NCI-H1930 (cell line): ENCODE results near the gene GCLC.
A peak's percentile ranks its signal among the peaks of the same experiment; 100 is the strongest.
"Not testable (repeated sequence)": the region's sequence is repeated elsewhere in the genome, so short reads cannot be mapped to it uniquely, and the experiment has no call there.

Source experiments
- DNase-seq, 2 experiments: peaks; one replicate each; lab custom pipeline; 2025; lab: John Stamatoyannopoulos, UW

Gene GCLC

DNA sequence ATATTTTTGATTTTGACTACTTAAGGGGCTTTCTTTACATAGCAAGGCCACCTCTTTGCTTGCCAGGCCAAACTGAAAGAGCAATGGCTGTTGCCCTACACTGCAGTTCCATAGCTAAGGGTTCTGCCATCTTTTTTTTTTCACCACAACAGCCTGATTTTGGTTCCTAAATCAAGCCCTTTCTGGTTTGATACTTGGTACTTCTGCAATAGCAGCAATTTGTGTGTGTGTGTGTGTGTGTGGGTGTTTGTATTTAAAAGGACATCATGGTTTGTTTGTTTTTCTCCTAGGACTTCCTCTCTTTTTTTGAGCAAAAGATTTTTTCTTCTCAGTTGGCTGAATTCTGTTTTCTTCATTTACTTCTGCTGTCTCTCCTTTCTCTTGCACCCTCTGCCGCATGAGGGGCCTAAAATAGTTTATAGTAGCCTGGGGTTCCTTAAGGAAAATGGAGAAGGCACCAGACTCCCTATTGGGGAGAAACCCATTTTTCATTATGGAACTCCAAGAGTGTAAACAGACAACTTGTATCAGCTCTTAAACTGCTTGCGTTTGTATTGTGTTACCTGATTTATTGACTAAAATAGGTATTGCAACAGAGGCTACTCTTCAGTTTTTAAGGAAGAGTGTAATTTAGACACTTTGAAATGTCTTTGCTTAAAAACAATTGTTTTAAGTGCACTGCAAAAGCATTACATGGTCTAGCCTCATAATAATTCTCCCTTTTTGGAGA, 12.2 kb upstream of the GCLC start:
- no peak for DNase-seq

DNA sequence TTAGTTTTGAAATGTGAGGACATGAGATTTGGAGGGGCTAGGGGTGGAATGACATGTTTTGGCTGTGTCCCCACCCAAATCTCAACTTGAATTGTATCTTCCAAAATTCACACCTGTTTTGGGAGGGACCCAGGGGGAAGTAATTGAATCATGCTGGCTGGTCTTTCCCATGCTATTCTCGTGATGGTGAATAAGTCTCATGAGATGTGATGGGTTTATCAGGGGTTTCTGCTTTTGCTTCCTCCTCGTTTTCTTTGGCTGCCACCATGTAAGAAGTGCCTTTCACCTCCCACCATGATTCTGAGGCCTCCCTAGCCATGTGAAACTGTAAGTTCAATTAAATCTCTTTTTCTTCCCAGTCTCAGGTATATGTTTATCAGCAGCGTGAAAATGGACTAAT, 8.7 kb upstream of the GCLC start:
- not testable (repeated sequence) for DNase-seq

DNA sequence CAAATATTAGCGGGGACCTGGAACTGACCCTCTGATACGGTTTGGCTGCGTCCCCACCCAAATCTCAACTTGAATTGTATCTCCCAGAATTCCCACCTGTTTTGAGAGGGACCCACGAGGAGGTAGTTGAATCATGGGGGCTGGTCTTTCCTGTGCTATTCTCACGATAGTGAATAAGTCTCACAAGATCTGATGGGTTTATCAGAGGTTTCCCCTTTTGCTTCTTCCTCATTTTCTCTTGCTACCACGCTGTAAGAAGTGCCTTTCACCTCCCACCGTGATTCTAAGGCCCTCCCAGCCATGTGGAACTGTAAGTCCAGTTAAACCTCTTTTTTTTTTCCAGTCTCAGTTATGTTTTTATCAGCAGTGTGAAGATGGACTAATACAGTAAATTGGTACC, 6.8 kb upstream of the GCLC start:
- not testable (repeated sequence) for DNase-seq

DNA sequence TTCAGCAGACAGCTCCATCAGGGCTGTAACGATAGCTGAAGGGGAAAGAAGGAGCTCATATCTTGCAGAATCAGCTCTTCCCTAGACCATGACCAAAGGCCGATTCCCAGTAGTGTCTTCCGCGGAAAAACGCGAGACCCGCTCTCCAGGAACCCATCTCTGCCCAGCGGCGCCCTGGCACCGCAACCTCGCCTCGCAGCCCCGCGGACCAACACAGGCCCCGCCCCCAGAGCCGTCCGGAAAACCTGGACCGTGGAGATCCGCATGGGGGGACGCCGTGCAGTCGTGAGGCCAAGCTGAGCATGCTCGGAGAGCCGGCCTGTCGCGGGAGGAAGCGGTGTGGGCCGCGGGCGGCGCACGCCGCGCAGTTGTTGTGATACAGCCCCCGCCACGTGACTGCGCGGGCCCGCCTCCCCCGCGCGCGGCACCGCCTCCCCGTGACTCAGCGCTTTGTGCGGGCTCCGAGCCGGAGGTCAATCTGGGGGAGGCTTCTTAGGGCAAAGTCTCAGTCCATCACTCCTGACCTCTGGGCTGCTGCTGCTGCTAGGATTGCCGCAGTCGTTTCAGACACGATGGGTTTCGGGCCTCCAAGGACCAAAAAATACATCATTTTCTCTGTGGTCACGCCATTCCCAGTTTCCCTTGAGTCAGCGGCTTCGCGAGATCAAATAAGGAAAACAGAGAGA, 3.1 kb upstream of the GCLC start:
- DNase-seq, result peak; percentile 95 to 96

DNA sequence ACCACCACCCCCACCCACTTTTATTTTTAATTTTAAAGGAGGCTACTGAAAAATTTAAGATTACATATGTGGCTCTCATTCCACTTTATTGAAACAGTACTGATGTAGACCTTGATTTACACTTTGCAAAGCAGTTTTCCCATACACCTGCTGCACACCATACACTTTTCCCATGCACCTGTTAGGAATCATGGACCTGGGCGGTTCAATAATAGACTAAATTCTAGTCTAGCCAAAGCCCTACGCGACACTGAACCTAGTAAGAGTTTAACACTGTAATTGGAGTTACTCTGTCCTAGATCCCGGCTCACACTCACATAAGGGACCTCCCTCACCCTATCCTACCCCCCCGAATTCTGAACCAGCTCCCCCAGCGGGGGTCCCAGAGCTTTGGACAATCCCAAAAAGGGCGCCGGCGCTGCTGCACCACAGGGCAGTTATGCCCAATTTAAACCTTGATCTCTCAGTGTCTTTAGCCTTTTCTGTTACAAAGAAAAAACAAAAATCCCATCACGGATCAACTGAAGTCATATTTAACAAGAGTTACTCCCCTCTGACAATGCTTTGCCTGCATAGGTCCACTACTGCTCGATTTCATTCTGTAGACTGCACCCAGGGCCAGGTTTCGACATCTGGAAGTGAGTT, 2.4 kb upstream of the GCLC start:
- peak in 1 of 2 experiments; percentile 23 for DNase-seq

DNA sequence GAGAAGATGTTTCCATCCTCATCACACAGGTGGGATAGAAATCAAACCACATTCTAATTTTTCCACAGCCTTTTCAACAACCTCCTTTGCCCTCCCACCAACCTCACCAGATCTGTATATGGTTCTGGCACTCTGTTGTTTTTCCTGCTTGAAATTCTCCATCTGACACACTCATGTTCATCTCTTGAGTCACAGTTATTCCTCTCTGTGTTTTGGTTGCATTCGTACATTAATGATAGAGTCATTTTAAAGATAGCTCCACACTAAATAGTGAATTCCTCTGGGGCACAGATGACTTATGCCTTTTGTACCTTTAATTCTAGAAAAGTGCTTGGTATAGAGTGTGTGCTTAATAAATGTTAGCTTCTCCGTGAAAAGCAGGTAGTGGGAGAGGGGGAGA, 1.4 kb upstream of the GCLC start:
- DNase-seq, result no peak

DNA sequence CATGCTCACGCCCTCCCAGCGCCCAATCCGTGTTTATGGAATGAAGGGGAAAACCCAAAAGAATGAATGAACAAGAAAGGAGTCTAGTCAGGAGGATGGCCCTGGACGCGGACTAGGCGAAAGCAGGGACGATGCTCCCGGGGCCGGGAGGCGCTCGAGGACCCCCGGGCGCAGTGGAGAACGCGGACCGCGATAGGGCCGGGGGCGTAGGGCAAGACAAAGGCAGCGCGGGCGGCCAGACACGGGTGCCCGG, 758 bp downstream of the GCLC start:
- no peak for DNase-seq

DNA sequence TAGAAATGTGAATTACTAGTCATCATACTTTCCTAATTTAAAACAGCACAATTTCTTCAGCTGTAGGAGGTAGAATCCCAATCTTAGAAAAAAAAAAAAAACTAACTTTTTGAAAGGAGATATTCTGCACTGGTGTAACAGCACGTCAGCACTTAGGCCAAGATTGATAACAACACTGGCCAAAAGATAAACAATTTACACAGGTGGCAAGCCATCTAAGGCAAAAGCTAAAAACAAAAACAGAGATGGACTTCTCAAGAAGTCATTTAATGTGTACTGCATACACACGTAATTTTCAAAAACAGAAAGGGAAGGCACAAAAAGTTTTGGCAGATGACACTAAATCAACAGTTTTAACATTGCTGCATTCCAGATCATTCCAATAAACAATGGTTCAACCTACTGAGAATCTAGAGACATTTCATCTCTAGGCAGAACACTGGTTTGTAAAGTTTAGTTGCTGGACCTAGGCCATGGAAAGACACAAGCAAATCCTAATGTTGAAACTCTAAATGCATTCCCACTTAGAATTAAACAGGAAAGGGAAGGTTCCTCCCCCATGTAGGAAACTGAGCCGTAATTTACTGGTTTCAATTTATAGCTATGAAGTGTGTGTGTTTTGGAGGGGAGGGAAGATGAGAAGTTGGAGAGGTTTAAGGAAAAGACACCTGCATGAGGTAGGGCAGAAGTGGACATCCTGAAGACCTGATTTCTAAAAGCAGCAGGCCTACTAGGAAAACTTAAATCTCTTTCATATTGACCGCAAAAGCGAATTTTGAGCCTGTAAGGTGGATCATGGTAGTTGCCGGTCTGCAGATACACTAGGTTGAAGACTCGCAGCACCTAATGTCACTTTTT, 1.3 kb downstream of the GCLC start:
- no peak for DNase-seq

DNA sequence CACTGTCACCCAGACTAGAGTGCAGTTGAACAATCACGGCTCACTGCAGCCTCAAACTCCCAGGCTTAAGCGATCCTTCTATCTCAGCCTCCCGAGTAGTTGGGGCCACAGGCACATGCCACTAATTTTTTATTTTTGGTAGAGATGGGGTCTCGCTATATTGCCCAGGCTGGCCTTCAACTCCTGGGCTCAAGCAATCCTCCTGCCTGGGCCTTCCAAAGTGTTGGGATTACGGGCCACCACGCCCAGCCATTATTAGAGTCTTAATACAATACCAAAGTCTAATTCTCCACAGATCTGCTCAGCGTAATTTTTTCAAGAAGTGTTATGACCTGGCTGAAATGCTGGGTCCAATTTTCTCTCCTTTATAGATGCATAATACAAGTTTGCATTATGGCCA, 3.0 kb downstream of the GCLC start:
- no peak for DNase-seq

DNA sequence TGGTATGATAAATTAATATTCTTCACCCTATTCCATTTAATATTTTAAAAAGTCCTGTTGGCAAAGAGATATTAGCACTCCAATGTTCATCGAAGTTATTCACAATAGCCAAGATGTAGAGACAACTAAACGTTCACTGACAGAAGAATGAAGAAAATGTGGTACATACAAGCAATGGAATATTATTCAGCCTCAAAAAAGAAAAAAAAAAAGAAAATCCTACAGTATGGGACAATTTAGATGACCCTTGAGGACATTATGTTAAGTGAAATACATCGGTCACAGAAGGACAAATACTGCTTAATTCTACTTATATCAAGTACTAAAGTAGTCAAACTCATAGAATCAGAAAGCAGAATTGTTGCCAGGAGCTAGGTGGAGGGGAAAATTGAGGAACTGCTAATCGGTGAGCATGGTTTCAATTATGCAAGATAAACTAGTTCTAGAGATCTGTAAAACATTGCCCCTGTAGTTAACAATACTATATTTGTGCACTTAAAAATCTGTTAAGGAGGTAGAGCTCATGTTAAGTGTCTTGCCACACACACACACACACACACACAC, 4.7 kb downstream of the GCLC start:
- DNase-seq, result no peak

DNA sequence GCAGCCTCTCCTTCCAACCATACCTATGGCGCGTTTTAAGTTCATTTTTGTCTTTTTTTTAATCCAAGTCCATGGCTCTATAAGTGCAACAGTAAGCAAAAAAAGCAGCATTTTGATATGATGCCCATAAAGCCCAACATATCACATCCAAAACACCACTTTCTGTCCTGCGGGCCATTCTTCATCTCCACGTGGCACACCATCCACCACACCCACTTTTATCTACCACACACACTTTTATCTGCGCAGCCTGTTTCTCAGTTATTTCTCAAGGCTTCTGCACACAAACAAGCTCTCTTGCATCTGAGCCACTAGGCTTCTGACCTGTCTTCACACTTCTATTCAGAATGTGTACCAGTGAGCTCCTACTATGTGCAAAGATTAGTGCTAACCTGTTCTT, 5.3 kb downstream of the GCLC start:
- no peak for DNase-seq

DNA sequence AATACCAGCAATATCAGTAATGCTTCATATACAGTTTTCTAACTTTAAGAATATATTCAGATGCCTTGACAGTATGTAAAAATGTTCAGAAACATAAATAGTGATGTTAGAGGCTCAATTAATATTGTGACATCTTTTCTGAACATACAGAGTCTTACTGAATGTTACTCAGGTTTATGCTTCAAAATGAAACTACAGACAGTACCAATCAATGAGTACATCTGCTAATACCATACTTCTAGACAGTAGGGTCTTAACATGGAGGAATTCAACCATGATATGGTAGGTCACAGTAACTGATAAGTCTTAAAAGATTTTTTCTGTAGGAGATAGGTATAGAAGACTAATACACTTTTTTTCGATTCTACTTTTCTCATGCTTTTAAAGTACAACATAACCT, 8.3 kb downstream of the GCLC start:
- no peak for DNase-seq

DNA sequence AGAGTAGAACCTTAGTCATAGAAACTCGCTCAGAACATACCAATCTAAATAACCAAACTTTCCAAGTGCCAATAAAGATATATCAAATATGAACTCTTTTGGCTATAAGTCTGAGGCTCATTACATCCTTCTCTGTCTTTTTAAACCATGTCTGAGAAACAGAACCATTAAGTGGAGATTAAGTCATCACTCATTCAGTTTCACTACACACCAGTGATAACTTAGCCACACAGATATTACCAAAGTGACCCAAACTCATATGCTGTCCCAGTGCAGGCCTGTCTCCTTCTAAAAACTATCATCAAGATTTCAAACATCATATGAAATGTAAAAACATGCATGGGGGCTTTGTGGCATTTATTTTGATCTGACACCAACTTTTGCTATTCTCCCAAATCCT, 12.0 kb downstream of the GCLC start:
- no peak for DNase-seq

DNA sequence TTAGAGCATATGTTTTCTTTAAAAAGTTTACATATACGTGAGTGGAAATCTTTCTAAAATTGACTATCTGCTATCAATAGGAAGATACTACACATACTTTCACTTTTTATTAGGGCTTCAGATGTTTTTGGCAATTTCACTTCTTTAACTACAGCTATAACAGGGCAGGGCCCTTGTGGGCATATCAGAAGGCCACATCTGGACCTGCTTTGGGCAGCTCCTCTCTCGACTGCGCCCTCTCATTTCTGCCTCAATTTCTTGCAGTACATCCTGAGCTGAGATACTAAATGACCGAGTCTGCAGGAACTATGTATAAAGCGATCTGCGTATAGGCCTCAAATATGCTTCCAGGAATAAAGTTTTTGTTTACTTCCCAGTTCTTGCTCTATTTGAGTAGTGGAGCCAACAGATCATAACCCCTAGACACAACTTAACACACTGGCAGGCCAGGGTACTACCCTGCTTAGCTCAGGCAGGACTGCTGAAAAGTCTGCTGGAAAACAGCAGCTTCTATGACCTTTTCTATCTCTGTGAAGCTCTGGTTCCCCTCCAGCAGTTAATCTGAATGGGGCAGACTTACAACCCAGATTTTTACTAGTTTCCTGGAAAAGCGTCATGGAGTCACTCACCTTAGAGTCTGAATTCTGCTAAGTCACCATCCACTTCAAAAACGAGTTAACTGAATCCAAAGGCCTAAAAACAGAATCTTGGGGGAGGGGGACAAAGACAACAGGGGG, 12.7 kb downstream of the GCLC start:
- no peak for DNase-seq

DNA sequence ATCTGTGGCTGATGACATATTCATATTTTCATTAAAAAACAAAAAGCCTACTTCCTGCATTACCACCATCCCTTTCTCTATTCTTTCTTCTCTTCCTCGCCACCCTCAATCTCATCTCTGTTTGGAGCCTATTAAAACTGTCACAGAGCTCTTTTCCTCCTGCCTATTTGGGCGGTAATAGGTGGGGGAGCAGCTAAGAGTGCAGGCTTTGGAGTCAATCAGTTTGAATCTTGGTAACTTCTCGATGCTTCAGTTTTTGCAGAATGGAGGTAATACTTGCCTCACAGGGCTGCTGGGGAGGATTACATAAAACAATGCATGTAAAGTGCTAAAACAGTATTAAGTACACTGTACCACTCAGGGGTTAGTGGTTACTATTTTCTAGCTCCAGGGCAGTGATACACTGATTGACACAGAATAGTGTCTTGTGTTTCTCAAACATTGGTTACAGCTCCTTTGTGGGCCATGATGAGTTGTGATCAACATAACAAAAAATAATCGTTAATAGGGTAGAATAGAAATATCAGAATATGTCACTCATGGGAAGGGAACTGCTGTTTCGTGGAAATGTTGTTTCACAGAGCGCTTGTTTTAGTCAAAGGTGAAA, 14.0 kb downstream of the GCLC start:
- DNase-seq, result no peak

DNA sequence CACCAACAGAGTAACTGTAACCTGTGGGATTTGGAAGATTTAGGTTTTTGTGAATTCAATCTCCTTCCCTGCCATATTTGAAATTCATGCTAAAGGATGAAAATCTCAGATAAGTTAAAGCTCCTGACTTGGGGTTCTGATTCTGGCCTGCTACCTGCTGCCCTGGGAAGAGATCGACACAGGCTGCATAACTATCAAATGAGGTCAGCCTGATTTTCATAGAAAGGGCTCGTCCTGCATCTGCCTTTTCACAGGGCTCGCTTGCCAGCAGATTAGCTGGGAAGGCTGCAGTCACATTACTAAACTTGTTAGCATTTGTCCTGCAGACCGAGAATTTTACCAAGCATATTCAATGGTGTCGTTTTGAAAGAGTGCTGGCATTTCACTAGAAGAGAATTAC, 14.6 kb downstream of the GCLC start:
- no peak for DNase-seq

DNA sequence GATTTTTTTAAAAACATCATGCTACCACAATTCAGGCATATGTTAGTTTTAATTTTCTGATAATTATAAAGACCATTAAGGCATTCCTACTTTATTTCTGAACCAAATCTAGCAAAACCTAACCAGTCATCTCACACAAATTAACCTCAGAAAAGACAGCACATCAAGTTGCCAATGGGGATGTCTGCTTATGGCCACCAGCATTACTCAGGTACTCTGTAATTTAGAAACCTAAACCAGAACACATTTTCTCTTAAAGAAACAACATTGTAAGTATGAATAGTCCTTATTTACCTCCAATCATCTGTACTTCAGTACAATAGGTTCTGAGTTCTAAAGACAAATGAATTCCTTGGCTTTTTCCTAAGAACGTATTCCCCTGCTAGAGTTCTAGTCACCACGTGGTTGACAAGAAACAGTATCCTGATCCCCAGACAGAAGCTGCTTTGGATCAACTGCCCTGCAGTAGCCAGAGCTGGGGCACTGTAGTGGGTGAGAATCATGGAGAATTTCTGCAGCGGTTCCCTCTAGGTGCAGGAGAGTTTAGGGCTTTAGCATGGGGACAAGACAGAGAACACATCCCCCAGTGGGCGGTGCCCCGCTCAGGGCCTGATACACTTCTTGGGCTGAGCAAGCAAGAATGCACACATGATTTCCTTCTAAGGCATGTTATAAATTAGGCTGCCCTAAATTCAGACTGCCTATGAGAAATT, 15.4 kb downstream of the GCLC start:
- no peak for DNase-seq

DNA sequence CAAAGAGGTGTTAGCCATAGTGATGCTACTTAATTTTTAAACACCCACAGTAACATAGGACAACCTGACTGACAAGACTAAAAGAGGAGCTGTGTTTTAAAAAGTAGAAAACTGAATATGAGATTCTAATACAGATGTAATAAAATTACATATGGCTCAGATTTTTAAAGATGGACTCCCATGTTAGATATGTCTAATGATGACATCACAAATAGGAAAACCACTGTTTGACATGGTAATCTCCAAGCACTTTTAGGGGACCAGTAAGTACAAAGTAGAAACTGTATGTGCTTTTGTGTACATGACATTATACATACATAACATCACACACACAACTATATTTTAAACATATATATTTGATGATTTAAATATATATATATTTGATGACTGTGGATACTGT, 16.8 kb downstream of the GCLC start:
- DNase-seq, result no peak

DNA sequence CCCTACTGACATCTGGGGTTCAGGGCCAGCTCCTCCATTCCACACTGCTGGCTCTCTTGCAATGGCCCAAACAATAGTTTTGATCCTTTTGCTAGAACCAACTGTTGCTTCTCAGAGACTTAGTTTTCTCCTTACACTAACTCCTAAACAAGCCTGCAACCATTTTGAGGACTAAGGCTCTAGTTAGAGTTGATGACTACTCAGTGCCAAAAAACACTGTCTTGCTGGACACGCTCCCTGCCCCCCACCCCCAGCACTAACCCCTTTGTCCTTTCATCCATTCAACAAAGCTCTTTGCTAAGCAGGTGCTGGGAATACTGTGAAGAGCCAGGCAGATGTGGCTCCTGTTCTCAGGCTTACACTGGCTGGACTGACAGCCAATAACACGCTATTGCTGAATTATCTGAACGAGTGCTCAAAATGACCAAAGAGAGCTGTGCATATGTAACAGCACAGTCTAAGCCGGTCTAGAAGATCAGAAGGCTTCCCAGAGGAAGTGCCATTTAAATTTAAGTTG, 17.6 kb downstream of the GCLC start:
- DNase-seq, result no peak

DNA sequence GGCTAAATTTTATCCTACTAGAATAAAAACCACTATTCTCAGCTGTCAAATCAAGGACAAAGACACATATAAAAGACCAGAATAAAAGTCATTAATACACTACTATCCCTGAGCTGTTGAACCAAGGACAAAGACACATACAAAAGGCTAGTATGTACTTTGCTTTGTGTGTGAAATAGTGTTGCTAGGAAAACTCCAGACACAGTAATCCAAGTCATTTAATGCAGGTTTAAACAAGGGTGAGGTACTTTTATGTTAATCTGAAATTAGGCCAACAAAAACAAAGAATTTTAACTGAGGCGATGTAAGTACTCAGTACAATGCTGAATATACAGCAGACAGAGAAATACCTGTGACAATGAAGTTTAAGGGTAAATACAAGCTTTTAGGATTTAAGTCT, 18.9 kb downstream of the GCLC start:
- no peak for DNase-seq

DNA sequence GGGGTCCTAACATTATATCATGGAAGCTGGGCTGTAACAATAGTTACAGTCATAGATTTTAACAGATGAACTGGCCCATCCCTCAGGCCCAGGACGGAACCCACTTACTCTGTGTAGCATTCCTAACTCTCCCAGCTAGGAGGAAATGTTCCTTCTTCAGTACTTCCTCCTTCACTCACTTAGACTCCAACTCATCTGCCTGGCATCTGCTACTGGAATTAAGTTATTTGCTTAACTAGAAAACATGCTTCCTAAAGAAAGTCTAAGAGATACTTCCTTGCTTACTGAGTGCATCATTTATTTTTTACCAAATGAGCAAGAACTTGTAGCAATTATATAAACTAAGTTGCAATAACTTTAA, 20.5 kb downstream of the GCLC start:
- DNase-seq, result no peak
